Type B pancreatic cell (in vitro differentiated cells): ENCODE measurements around the gene SERPIND1. TPM values are rescaled to one million over a fixed set of nuclear protein-coding genes. Genes with fewer than 3 reads are reported as not detected.
A peak's percentile ranks its signal among the peaks of the same experiment; 100 is the strongest.

Source experiments
- DNase-seq: peaks from one replicate; pipeline ENCODE4 v3.0.0; 2021; ENCODE audit warnings: mixed read lengths; ENCODE audit not compliant: unreplicated experiment; ENCODE audit errors: extremely low spot score
- H3K27ac Mint-ChIP-seq: 2 replicates; pipeline ENCODE4 v1.8.0; 2021; ENCODE audit warnings: mild to moderate bottlenecking, mixed read lengths
- H3K27me3 Mint-ChIP-seq: 2 replicates; pipeline ENCODE4 v1.8.0; 2021; ENCODE audit warnings: mixed read lengths
- H3K36me3 Mint-ChIP-seq: 2 replicates; pipeline ENCODE4 v1.8.0; 2021; ENCODE audit warnings: mixed read lengths
- H3K4me1 Mint-ChIP-seq: one replicate; pipeline ENCODE4 v1.8.0; 2021; ENCODE audit warnings: mixed read lengths; ENCODE audit not compliant: unreplicated experiment
- H3K4me3 Mint-ChIP-seq: 2 replicates; pipeline ENCODE4 v1.8.0; 2021; ENCODE audit warnings: mild to moderate bottlenecking, mixed read lengths
- H3K9me3 Mint-ChIP-seq: 2 replicates; pipeline ENCODE4 v1.8.0; 2021; ENCODE audit warnings: mixed read lengths
- total RNA-seq: library from RNA; stranded (reverse); gene quantifications from 2 replicates; pipeline ENCODE4 v1.2.1, GENCODE V29; 2021; ENCODE audit warnings: low replicate concordance
- TF ChIP-seq, protein P1 (sequence below): fragments of 200-600 bp; sonication (generic); conservative IDR thresholded peaks from 2 replicates; pipeline ENCODE4 v1.5.0; 2021; ENCODE audit warnings: antibody characterized with exemption, mild to moderate bottlenecking

Gene SERPIND1
- total RNA-seq, 1 donor from 2014 or later, result 7.1 TPM

DNA sequence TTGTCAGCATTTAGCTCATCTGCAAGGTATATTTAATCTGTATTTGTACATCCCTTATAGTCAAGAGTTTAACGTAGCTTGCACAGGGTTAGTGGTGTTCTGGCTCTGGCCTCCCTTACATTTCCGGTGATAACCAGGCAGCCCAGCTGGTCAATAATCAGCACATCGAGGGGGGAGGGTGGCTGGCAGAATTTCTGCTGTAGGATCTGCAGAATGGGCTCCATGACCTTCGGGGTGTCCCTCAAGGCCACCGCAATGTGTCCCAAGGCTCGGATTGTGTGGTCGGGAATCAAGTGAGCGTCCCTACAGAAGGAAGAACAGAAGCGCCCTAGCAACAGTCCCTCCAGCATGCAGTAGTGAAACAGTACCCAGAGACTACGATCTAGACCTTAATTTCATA, 25.1 kb downstream of the SERPIND1 start:
- no peaks in the 10 kb centered on the region for H3K9me3 Mint-ChIP-seq
- peaks cover 30% of the 10 kb centered on the region for H3K36me3 Mint-ChIP-seq
- H3K27ac Mint-ChIP-seq, result peak overlapping the region; percentile 88
- TF ChIP-seq, protein P1, sequence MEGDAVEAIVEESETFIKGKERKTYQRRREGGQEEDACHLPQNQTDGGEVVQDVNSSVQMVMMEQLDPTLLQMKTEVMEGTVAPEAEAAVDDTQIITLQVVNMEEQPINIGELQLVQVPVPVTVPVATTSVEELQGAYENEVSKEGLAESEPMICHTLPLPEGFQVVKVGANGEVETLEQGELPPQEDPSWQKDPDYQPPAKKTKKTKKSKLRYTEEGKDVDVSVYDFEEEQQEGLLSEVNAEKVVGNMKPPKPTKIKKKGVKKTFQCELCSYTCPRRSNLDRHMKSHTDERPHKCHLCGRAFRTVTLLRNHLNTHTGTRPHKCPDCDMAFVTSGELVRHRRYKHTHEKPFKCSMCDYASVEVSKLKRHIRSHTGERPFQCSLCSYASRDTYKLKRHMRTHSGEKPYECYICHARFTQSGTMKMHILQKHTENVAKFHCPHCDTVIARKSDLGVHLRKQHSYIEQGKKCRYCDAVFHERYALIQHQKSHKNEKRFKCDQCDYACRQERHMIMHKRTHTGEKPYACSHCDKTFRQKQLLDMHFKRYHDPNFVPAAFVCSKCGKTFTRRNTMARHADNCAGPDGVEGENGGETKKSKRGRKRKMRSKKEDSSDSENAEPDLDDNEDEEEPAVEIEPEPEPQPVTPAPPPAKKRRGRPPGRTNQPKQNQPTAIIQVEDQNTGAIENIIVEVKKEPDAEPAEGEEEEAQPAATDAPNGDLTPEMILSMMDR, result no peak
- no peak for DNase-seq
- H3K4me3 Mint-ChIP-seq, result no peak overlapping the region
- H3K27me3 Mint-ChIP-seq, result no peaks in the 10 kb centered on the region
- H3K4me1 Mint-ChIP-seq, result peaks cover 5% of the 10 kb centered on the region

DNA sequence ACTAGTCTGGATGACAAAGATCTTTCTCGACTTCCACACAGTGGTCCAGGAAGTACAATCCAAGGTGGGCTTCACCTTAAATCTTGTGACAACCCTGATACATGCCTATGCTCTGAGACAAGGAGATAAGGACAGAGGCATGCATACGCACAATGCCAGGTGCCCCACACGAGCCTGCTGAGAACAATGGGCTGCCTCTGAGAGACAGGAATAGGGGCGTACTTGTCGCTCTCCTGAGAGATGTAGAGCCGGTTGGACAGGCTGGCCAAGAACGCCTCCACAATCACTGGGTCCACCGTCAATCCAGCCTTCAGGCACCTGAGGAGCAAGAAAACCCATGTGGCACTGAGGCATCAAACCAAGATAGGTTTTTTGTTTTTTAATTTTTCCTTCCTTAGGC, 25.5 kb downstream of the SERPIND1 start:
- H3K27ac Mint-ChIP-seq, result peak overlapping the region; percentile 88
- peaks cover 5% of the 10 kb centered on the region for H3K4me1 Mint-ChIP-seq
- DNase-seq, result no peak
- no peaks in the 10 kb centered on the region for H3K27me3 Mint-ChIP-seq
- peaks cover 30% of the 10 kb centered on the region for H3K36me3 Mint-ChIP-seq
- H3K4me3 Mint-ChIP-seq, result peak overlapping the region; percentile 67
- no peaks in the 10 kb centered on the region for H3K9me3 Mint-ChIP-seq
- TF ChIP-seq, protein P1, result no peak

DNA sequence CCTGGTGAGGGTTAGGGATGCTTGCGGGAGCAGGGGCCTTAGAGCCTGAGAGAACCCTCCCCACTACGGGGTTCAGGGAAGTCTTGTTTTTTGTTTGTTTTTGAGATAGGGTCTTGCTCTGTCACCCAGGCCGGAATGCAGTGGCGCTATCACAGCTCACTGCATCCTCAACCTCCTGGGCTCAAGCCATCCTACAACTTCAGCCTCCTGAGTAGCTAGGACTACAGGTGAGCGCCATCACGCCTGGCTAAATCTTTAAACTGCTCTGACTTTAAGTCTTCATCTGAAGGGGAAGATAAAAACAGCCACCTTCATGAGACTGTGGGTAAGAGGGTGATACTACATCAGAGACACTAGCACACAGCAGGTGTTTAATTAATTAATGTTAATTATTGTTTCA, 28.5 kb downstream of the SERPIND1 start:
- no peak overlapping the region for H3K4me3 Mint-ChIP-seq
- peaks cover 30% of the 10 kb centered on the region for H3K36me3 Mint-ChIP-seq
- no peaks in the 10 kb centered on the region for H3K9me3 Mint-ChIP-seq
- TF ChIP-seq, protein P1, result no peak
- no peak overlapping the region for H3K27ac Mint-ChIP-seq
- DNase-seq, result no peak
- H3K4me1 Mint-ChIP-seq, result peaks cover 5% of the 10 kb centered on the region
- no peaks in the 10 kb centered on the region for H3K27me3 Mint-ChIP-seq

DNA sequence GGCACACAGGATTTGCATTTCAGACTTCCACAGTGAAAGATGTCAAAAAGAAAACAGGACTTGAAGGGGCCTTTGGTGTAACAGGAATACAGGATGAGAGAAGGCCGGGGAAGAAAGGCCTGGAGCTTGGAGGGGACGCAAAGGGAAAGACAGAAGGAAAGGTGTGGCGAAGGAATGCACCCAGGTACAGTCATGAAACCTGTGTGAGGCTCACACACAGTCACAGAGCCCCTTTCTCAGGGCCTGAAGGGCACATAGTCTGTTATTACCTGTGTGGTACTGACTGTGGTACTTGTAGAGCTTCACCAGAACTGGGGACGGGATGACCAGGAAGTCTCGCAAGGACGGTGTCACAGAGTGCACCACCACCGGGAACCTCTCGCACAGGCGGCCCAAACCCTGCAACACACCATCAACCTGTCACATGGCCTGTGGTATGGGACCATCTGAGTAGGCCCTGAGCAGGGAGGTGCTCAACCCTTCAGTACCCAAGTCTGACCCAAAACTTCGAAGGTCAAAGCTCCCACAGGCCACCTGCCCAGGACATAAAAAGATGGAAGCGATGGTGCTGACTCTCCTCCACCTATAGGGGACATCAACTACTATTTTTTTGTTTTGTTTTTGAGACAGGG, 29.1 kb downstream of the SERPIND1 start:
- H3K9me3 Mint-ChIP-seq, result no peaks in the 10 kb centered on the region
- H3K4me3 Mint-ChIP-seq, result no peak overlapping the region
- peaks cover 32% of the 10 kb centered on the region for H3K36me3 Mint-ChIP-seq
- TF ChIP-seq, protein P1, result no peak
- DNase-seq, result no peak
- H3K27ac Mint-ChIP-seq, result no peak overlapping the region
- no peaks in the 10 kb centered on the region for H3K27me3 Mint-ChIP-seq
- H3K4me1 Mint-ChIP-seq, result peaks cover 5% of the 10 kb centered on the region

DNA sequence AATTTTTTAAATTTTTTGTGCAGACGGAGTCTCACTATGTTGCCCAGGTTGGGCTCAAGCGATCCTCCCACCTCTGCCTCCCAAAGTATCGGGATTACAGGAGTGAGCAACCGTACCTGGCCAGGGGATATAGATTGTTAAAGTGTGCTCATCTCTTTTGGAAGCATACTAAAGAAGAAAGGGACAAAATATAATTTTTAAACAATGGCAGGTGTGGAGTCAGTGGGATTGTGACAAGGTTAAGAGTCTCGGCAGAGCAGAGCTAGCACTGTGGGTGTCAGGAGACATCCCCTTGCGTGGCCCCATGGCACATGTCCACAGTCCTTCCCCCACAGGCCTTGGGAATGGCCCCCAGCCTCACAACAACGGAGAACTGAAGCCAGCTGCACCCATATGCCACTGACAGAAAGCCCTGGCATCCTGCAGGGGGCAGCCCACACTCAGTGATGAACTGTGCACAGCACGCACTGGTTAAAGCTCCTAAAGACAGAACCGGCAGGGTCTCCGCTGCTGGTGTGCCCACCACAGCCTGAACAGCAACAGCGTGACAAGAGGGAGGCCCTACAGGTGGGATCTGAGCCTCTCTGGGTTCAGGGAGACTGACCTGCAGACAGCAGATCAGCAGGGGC, 29.9 kb downstream of the SERPIND1 start:
- no peak for DNase-seq

More for the DNA sequence above, 29.9 kb downstream of the SERPIND1 start:
- Mint-ChIP-seq H3K4me3 (no peak overlapping the region), H3K9me3 (no peaks in the 10 kb centered on the region), H3K27ac (no peak overlapping the region), H3K27me3 (no peaks in the 10 kb centered on the region), H3K4me1 (peaks cover 5% of the 10 kb centered on the region), H3K36me3 (peaks cover 28% of the 10 kb centered on the region)
- TF ChIP-seq, protein P1, result peak; percentile 69
